GM23338 (cell line): ENCODE results near the gene SMNDC1. TPM values are rescaled to one million over a fixed set of nuclear protein-coding genes. Genes with fewer than 3 reads are reported as not detected.

Experiments
- ATAC-seq: fragments of 200-7000 bp; cut with Tn5 transposase; 3 replicates; pipeline ENCODE4 v1.9.1; 2020
- DNase-seq: peaks from one replicate; pipeline ENCODE4 v3.0.0-alpha.2; 2015; ENCODE audit warnings: low spot score
- H2AFZ ChIP-seq: fragments of 200-600 bp; sonication (generic); 2 replicates; pipeline ENCODE4 v1.8.0; 2016; ENCODE audit warnings: antibody characterized with exemption, mild to moderate bottlenecking, moderate library complexity
- H3F3A ChIP-seq: fragments of 200-600 bp; sonication (generic); replicated peaks from 2 replicates; pipeline ENCODE4 v1.8.0; 2017; ENCODE audit warnings: antibody characterized with exemption, mixed run types, low read depth
- H3K27ac ChIP-seq: fragments of 200-600 bp; sonication (generic); 2 replicates; pipeline ENCODE4 v1.6.1; 2016; ENCODE audit warnings: low read depth
- H3K27me3 ChIP-seq: fragments of 200-600 bp; sonication (generic); 2 replicates; pipeline ENCODE4 v1.8.0; 2016; ENCODE audit warnings: mild to moderate bottlenecking, mixed run types, moderate library complexity; ENCODE audit not compliant: insufficient read depth
- H3K36me3 ChIP-seq: fragments of 200-600 bp; sonication (generic); 2 replicates; pipeline ENCODE4 v1.8.0; 2016; ENCODE audit warnings: mild to moderate bottlenecking; ENCODE audit not compliant: insufficient read depth
- H3K4me1 ChIP-seq: fragments of 200-600 bp; sonication (generic); 2 replicates; pipeline ENCODE4 v1.8.0; 2016; ENCODE audit warnings: mild to moderate bottlenecking, moderate library complexity; ENCODE audit not compliant: insufficient read depth
- H3K4me2 ChIP-seq: fragments of 200-600 bp; sonication (generic); 2 replicates; pipeline ENCODE4 v1.7.1; 2017; ENCODE audit warnings: mixed run types
- H3K4me3 ChIP-seq: fragments of 200-600 bp; sonication (generic); 2 replicates; pipeline ENCODE4 v1.6.1; 2016; ENCODE audit warnings: mixed run types
- H3K79me2 ChIP-seq: fragments of 200-600 bp; sonication (generic); replicated peaks from 2 replicates; pipeline ENCODE4 v1.8.0; 2017; ENCODE audit warnings: mild to moderate bottlenecking; ENCODE audit not compliant: insufficient read depth
- H3K9me2 ChIP-seq: fragments of 200-600 bp; sonication (generic); 2 replicates; pipeline ENCODE4 v1.8.0; 2017; ENCODE audit not compliant: insufficient read depth
- H4K20me1 ChIP-seq: fragments of 200-600 bp; sonication (generic); replicated peaks from 2 replicates; pipeline ENCODE4 v1.8.0; 2017; ENCODE audit warnings: mild to moderate bottlenecking; ENCODE audit not compliant: insufficient read depth
- H3K27ac Mint-ChIP-seq: 2 replicates; pipeline ENCODE4 v1.8.0; 2020; ENCODE audit warnings: inconsistent platforms, mild to moderate bottlenecking, moderate library complexity, mixed read lengths
- H3K27me3 Mint-ChIP-seq: 3 replicates; pipeline ENCODE4 v1.8.0; 2022; ENCODE audit warnings: low read depth, mild to moderate bottlenecking, moderate library complexity, mixed read lengths, inconsistent platforms; ENCODE audit not compliant: insufficient read depth, poor library complexity
- H3K36me3 Mint-ChIP-seq: 3 replicates; pipeline ENCODE4 v1.8.0; 2021; ENCODE audit warnings: low read depth, mild to moderate bottlenecking, inconsistent platforms, moderate library complexity, mixed read lengths
- H3K4me1 Mint-ChIP-seq: 3 replicates; pipeline ENCODE4 v1.8.0; 2020; ENCODE audit warnings: mild to moderate bottlenecking, inconsistent platforms, mixed read lengths
- H3K4me3 Mint-ChIP-seq: 3 replicates; pipeline ENCODE4 v1.8.0; 2021; ENCODE audit warnings: moderate library complexity, mild to moderate bottlenecking, inconsistent platforms, mixed read lengths
- H3K9me3 Mint-ChIP-seq: 3 replicates; pipeline ENCODE4 v1.8.0; 2020; ENCODE audit warnings: moderate library complexity, mild to moderate bottlenecking, inconsistent platforms, mixed read lengths
- CREB1 ChIP-seq: fragments of 250-450 bp; sonication (Bioruptor Pico); IDR thresholded peaks from 2 replicates; pipeline ENCODE4 v1.5.0; 2020; ENCODE audit warnings: low read depth, mild to moderate bottlenecking, moderate library complexity
- CTCF ChIP-seq, 2 experiments: fragments of 200-600 bp in 1 of 2; sonication (generic) in 1 of 2; conservative IDR thresholded peaks; 2 replicates each; pipeline versions ENCODE4 v1.5.1 to v1.6.1; 2016 to 2017; ENCODE audit warnings: antibody characterized with exemption in 2 of 2, low read depth in 2 of 2, mild to moderate bottlenecking in 2 of 2, moderate library complexity in 1 of 2
- EZH2 ChIP-seq: fragments of 200-600 bp; sonication (generic); IDR thresholded peaks from one replicate; pipeline ENCODE4 v1.8.0; 2017; ENCODE audit warnings: antibody characterized with exemption, mild to moderate bottlenecking, low read depth; ENCODE audit not compliant: unreplicated experiment
- EZH2phosphoT487 ChIP-seq: fragments of 200-600 bp; sonication (generic); IDR thresholded peaks from one replicate; pipeline ENCODE4 v1.8.1; 2018; ENCODE audit warnings: antibody characterized with exemption; ENCODE audit not compliant: unreplicated experiment
- JUNB ChIP-seq: IDR thresholded peaks from one replicate; pipeline ENCODE4 v1.6.1; 2016; ENCODE audit warnings: antibody characterized with exemption; ENCODE audit not compliant: unreplicated experiment
- NANOG ChIP-seq: IDR thresholded peaks from 2 replicates; pipeline ENCODE4 v1.6.1; 2016; ENCODE audit warnings: antibody characterized with exemption, borderline replicate concordance
- POLR2AphosphoS5 ChIP-seq: IDR thresholded peaks from 2 replicates; pipeline ENCODE4 v1.6.1; 2016; ENCODE audit warnings: antibody characterized with exemption, low read depth
- STAT1 ChIP-seq: IDR thresholded peaks from one replicate; pipeline ENCODE4 v1.6.1; 2016; ENCODE audit warnings: antibody characterized with exemption; ENCODE audit not compliant: unreplicated experiment
- ZNF114 ChIP-seq: fragments of 250-450 bp; sonication (Bioruptor Pico); IDR thresholded peaks from 2 replicates; pipeline ENCODE4 v1.5.0; 2020; ENCODE audit warnings: mild to moderate bottlenecking, moderate library complexity
- ZNF331 ChIP-seq: fragments of 250-450 bp; sonication (Bioruptor Pico); IDR thresholded peaks from 2 replicates; pipeline ENCODE4 v1.5.0; 2020; ENCODE audit warnings: low read depth, mild to moderate bottlenecking, moderate library complexity
- ZNF462 ChIP-seq: fragments of 250-450 bp; sonication (Bioruptor Pico); IDR thresholded peaks from 2 replicates; pipeline ENCODE4 v1.5.0; 2020; ENCODE audit warnings: mild to moderate bottlenecking, moderate library complexity
- polyA plus RNA-seq: library from polyadenylated mRNA; unstranded; fragments of >200 nt; fragmentation: Nextera tagmentation; extraction: Ambion mirVana; gene quantifications from 2 replicates; pipeline ENCODE4 v1.2.1, GENCODE V29; 2016
- total RNA-seq: library from RNA; depleted of rRNA; stranded (reverse); fragments of >200 nt; shearing (Covaris generic); gene quantifications from 2 replicates; pipeline ENCODE4 v1.2.3, GENCODE V29; 2014
- TF ChIP-seq, protein P1 (sequence below): IDR thresholded peaks from one replicate; pipeline ENCODE4 v1.6.1; 2018; ENCODE audit warnings: antibody characterized with exemption; ENCODE audit not compliant: unreplicated experiment
- TF ChIP-seq, protein P2 (sequence below): IDR thresholded peaks from 2 replicates; pipeline ENCODE4 v1.6.1; 2016; ENCODE audit warnings: antibody characterized with exemption

The SMNDC1 gene
- total and polyA plus RNA-seq, 2 experiments from 2014 or later: 28.4 to 45.1 TPM

DNA sequence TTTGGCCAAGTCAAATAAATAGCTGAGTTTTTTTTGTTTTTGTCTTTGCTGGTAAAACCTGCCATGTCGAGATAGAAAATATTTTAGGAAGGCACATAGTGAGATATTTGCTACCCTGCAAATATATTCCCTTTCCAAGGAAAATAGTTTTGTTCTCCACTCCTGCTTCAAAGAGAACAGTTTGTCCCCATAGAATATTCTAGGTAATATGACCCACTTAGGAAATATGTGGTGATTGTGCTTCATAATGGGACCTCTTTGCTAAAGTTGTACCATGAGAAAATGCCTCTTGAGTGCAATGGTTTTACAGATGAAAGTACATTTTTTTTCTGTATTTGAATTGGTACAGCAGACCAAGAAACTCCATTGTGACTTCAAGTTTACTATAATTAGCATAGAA is 41.6 kb downstream of the SMNDC1 start:
- Histone ChIP-seq H2AFZ (no peak overlapping the region), H3K4me1 (no peaks in the 10 kb centered on the region), H3K9me2 (no peaks in the 10 kb centered on the region), H3F3A (no peaks in the 10 kb centered on the region), H4K20me1 (0 out of 2 replicates have a peak, but pooled peaks cover 3% of the 10 kb centered on the region), H3K4me2 (no peak overlapping the region), H3K4me3 (no peak overlapping the region), H3K27me3 (no peaks in the 10 kb centered on the region), H3K27ac (no peak overlapping the region), H3K79me2 (no peaks in the 10 kb centered on the region), H3K36me3 (no peaks in the 10 kb centered on the region)
- Mint-ChIP-seq H3K9me3 (no peaks in the 10 kb centered on the region), H3K27ac (no peak overlapping the region), H3K4me3 (no peak overlapping the region), H3K4me1 (no peaks in the 10 kb centered on the region), H3K27me3 (no peaks in the 10 kb centered on the region), H3K36me3 (no peaks in the 10 kb centered on the region)
- DNase-seq: no peak
- TF ChIP-seq ZNF462: no peak
- TF ChIP-seq, protein P1, sequence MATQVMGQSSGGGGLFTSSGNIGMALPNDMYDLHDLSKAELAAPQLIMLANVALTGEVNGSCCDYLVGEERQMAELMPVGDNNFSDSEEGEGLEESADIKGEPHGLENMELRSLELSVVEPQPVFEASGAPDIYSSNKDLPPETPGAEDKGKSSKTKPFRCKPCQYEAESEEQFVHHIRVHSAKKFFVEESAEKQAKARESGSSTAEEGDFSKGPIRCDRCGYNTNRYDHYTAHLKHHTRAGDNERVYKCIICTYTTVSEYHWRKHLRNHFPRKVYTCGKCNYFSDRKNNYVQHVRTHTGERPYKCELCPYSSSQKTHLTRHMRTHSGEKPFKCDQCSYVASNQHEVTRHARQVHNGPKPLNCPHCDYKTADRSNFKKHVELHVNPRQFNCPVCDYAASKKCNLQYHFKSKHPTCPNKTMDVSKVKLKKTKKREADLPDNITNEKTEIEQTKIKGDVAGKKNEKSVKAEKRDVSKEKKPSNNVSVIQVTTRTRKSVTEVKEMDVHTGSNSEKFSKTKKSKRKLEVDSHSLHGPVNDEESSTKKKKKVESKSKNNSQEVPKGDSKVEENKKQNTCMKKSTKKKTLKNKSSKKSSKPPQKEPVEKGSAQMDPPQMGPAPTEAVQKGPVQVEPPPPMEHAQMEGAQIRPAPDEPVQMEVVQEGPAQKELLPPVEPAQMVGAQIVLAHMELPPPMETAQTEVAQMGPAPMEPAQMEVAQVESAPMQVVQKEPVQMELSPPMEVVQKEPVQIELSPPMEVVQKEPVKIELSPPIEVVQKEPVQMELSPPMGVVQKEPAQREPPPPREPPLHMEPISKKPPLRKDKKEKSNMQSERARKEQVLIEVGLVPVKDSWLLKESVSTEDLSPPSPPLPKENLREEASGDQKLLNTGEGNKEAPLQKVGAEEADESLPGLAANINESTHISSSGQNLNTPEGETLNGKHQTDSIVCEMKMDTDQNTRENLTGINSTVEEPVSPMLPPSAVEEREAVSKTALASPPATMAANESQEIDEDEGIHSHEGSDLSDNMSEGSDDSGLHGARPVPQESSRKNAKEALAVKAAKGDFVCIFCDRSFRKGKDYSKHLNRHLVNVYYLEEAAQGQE: no peak
- TF ChIP-seq, protein P2, sequence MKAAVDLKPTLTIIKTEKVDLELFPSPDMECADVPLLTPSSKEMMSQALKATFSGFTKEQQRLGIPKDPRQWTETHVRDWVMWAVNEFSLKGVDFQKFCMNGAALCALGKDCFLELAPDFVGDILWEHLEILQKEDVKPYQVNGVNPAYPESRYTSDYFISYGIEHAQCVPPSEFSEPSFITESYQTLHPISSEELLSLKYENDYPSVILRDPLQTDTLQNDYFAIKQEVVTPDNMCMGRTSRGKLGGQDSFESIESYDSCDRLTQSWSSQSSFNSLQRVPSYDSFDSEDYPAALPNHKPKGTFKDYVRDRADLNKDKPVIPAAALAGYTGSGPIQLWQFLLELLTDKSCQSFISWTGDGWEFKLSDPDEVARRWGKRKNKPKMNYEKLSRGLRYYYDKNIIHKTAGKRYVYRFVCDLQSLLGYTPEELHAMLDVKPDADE: no peak
- TF ChIP-seq ZNF114 (CRISPR knock-in tag): no peak
- TF ChIP-seq STAT1: no peak
- no peak for TF ChIP-seq EZH2
- no peak for TF ChIP-seq CTCF (conservative IDR thresholded peaks at IDR 0.05; ENCODE audit: low read depth in 2 of 2)
- no peak for TF ChIP-seq JUNB
- TF ChIP-seq ZNF331: no peak
- no peak for TF ChIP-seq POLR2AphosphoS5
- no peak for TF ChIP-seq CREB1
- TF ChIP-seq NANOG: no peak
- TF ChIP-seq EZH2phosphoT487: no peak
- no peak for ATAC-seq
